HG03025 (cell line): ENCODE results near the gene GOPC.
"Not testable (repeated sequence)": the region's sequence is repeated elsewhere in the genome, so short reads cannot be mapped to it uniquely, and the experiment has no call there.

Experiments used
- ATAC-seq: cut with Tn5 transposase; IDR thresholded peaks from one replicate; pipeline ENCODE4 v1.9.1; 2021; ENCODE audit warnings: mild to moderate bottlenecking, moderate library complexity; ENCODE audit not compliant: unreplicated experiment, low FRiP score

Gene GOPC

GRCh38 chr6:117521791-117522502 lies 80.4 kb downstream of the GOPC start:
- ATAC-seq = no peak

- no peak for ATAC-seq
These were observed 81.5 kb downstream of the GOPC start for GRCh38 chr6:117520603-117521395.

GRCh38 chr6:117518870-117519269 lies 83.4 kb downstream of the GOPC start:
- no peak for ATAC-seq

GRCh38 chr6:117517995-117518394 lies 84.3 kb downstream of the GOPC start:
- ATAC-seq = not testable (repeated sequence)

- no peak for ATAC-seq
These were observed 87.0 kb downstream of the GOPC start for GRCh38 chr6:117515326-117515725.

GRCh38 chr6:117514655-117515054 lies 87.7 kb downstream of the GOPC start:
- ATAC-seq = no peak

GRCh38 chr6:117513778-117514365 lies 88.4 kb downstream of the GOPC start:
- no peak for ATAC-seq

- no peak for ATAC-seq
These were observed 89.2 kb downstream of the GOPC start for GRCh38 chr6:117512987-117513573.

- no peak for ATAC-seq
These were observed 90.1 kb downstream of the GOPC start for GRCh38 chr6:117512056-117512828.
